ENCODE measurements around the gene ATP9B.

DNA sequence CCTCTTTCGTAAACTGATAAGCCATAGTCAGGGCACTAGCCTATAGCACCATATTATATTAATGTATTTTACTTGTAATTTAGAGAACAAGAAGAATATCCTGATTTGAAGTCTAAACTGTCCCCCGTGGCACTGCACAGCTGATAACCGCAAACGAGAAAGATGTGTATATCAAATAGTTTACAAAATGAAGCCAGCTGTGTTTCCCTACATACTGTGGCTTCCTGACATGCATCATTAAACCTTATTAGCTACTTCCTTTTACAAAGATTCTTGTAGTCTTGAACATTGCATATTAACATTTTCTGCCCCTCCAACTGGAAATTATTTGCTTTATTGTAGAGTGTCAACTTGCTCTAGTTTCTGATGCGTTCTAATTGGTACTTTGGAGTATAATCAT lies 173.1 kb downstream of the ATP9B start:
- TF ChIP-seq, protein P1, sequence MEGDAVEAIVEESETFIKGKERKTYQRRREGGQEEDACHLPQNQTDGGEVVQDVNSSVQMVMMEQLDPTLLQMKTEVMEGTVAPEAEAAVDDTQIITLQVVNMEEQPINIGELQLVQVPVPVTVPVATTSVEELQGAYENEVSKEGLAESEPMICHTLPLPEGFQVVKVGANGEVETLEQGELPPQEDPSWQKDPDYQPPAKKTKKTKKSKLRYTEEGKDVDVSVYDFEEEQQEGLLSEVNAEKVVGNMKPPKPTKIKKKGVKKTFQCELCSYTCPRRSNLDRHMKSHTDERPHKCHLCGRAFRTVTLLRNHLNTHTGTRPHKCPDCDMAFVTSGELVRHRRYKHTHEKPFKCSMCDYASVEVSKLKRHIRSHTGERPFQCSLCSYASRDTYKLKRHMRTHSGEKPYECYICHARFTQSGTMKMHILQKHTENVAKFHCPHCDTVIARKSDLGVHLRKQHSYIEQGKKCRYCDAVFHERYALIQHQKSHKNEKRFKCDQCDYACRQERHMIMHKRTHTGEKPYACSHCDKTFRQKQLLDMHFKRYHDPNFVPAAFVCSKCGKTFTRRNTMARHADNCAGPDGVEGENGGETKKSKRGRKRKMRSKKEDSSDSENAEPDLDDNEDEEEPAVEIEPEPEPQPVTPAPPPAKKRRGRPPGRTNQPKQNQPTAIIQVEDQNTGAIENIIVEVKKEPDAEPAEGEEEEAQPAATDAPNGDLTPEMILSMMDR (IDR thresholded peaks at IDR 0.05): no peak
- TF ChIP-seq POLR2A (IDR thresholded peaks at IDR 0.05): no peak
